ENCODE measurements around the gene PSG5.
"Not testable (repeated sequence)": the region's sequence is repeated elsewhere in the genome, so short reads cannot be mapped to it uniquely, and the experiment has no call there.

PSG5 gene

GRCh38 chr19:43186311-43186935 lies at the start of gene PSG5:
Gene PSG5 (minus strand): TSS chr19:43186536. CDS start chr19:43186405, 131 bp downstream.
- not testable (repeated sequence) for DNase-seq (ENCODE audit: low read depth in 2 of 2)

DNA sequence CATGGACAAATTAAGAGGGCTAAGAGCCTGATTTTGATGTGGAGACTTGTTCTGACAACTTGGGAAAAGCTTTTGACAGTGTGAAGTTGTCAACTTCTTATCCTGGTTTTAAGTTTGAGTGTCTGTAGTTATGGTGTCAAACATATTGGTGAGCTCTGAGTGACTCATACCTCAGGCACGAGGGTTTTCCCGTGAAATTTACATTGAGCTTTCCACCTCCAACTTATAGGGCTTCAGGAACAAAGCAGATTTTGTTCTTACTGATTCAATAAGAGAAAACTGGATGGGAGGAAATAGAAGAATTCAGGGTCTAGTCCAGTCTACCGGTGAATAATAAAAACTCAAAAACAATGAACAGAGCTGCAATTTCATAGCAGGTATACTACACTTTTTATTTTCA lies 49.4 kb upstream of the PSG5 start:
- not testable (repeated sequence) for DNase-seq (ENCODE audit: low read depth in 2 of 2)

- DNase-seq (ENCODE audit: low read depth in 2 of 2), result no peak
Measured at GRCh38 chr19:43229315-43229714, 43.0 kb upstream of the PSG5 start.

- not testable (repeated sequence) for DNase-seq (ENCODE audit: low read depth in 2 of 2)
Measured at GRCh38 chr19:43228730-43229129, 42.4 kb upstream of the PSG5 start.

DNA sequence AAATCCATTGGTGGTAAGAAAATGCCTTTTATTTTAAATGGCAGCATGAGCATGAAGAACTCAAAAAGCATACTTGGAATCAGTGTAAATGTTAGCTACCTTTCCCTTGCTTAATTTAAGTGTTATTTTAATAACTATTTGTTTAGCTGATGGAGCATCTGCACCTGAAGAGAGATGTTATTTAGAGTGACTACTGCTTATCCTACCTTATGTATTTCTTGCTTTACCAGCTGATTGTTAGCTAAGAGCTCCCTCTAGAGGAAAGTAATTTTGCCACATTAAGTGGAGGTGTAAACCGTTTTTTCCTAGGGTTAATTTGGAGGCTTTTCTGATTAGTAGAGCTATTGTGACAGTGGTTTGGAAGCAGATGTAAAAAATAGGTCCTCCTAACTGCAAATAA lies 40.6 kb upstream of the PSG5 start:
- not testable (repeated sequence) for DNase-seq (ENCODE audit: low read depth in 2 of 2)

- DNase-seq (ENCODE audit: low read depth in 2 of 2), result no peak
Measured at GRCh38 chr19:43224855-43225253, 38.5 kb upstream of the PSG5 start.

- DNase-seq (ENCODE audit: low read depth in 2 of 2), result not testable (repeated sequence)
Measured at GRCh38 chr19:43224201-43224854, 38.0 kb upstream of the PSG5 start.

GRCh38 chr19:43221891-43222290 lies 35.6 kb upstream of the PSG5 start:
- DNase-seq (ENCODE audit: low read depth in 2 of 2), result not testable (repeated sequence)

- DNase-seq (ENCODE audit: low read depth in 2 of 2), result not testable (repeated sequence)
Measured at GRCh38 chr19:43219136-43219535, 32.8 kb upstream of the PSG5 start.

- not testable (repeated sequence) for DNase-seq (ENCODE audit: low read depth in 2 of 2)
Measured at GRCh38 chr19:43215881-43216280, 29.5 kb upstream of the PSG5 start.

- no peak for DNase-seq (ENCODE audit: low read depth in 2 of 2)
Measured at GRCh38 chr19:43207991-43208390, 21.7 kb upstream of the PSG5 start.

DNA sequence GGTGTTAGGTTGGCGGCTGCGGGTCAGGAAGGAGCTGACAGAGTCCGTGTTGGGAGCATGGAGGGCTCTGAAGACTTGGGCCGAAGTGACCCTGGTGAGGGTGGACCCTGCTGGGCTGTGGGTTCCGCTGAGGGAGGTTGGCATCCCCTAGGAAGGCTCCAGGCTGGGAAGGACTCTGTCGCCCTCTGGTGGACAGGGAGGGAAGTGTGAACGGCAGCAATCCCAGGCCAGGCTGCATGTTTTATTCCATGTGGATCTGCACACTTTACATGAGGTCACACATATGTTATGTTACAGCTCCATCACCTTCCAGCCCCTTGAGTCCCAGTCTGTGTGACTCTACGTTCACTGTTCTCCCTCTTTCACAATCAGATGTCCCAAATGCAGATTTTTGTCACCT lies 20.8 kb upstream of the PSG5 start:
- DNase-seq (ENCODE audit: low read depth in 2 of 2), result not testable (repeated sequence)

DNA sequence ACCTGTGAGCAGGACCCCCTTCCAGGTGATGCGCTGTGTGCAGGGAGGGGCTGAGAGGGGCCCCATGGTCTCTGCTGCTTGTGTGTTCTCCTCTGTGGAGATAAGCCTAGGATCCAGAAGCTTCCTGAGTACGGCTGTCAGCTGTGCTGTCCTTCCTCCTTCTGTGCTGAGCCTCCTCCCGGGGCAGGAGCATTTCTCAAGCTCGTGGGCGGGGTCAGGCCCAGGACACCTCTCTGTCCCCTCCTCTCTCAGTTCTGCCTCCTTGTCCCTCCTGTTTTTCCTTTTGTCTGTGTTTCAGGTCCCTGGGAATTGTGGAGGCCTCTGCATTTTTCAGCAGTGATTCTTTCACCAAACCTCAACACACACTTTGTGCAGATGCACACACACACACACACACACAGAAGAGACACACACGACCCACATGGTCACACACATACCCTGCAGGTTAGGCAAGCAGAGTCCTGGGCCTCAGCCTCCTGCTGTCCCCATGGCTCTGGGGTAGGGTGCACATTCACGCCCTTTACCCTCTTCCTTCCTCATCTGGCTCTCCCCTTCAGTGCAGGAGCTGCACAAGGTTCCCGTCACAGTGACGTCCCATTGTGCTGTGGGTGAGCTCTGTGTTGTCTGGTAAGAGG lies 19.3 kb upstream of the PSG5 start, which contains the start of gene PSG4:
Gene PSG4, minus strand, starts transcription at position 168 of the 635 bp plus-strand sequence. Its CDS starts 102 bp downstream, at position 66.
- not testable (repeated sequence) for DNase-seq (ENCODE audit: low read depth in 2 of 2)

GRCh38 chr19:43203611-43204010 lies 17.3 kb upstream of the PSG5 start:
- not testable (repeated sequence) for DNase-seq (ENCODE audit: low read depth in 2 of 2)

GRCh38 chr19:43201891-43202290 lies 15.6 kb upstream of the PSG5 start:
- not testable (repeated sequence) for DNase-seq (ENCODE audit: low read depth in 2 of 2)

DNA sequence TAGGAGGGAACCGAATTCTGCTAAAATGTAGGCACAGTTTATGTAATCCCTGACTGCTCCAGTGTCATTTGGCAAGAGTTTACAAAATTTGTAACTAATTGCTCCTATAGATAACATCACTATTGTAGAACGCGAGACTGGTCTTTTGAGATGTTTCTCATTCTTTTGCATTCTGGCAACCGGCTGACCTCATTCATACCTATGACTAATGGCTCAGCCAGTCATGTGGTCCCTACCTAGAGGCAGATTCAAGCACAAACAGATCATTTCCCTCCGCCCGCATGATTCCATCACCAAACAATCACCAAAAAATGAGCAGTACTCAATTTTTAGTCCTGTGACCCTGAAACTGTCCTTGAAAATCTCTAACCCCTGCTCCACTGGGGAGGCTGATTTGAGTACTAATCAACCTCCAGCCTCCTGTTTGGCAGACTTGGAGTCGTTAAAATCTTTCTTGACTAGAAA lies 15.0 kb upstream of the PSG5 start:
- not testable (repeated sequence) for DNase-seq (ENCODE audit: low read depth in 2 of 2)

DNA sequence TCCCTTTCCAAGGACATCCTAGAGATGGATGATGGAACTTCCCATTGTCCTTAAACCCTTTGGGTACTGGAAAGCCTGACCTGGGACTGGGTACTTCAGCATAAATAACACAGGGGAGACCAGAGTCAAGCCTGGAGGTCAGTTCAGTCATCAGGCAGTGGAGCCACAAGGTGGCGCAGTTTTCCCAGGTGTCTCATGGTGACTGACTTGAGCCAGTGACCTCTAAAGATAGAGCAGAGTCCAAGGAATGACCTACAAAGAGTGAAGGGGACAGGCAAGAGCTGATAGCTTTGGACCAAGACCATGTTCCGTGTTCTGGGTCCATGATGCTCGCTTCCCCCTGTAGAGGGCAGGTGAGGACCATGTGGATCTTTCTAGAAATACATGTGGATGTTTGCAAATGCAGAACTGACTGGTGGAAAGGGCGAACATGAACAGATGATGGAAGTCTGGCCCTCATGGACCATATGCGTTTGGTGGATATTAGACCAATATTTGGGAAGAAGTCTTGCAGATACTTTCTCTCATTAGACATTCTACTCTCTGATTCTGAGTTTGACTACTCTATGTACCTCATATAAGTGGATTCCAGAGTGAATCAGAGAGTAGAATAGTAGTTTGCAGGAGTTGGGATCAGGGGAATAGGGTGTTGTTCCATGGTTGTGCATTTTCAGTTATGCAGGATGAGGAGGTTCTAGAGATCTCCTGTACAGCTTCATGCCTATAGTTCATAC lies 12.5 kb upstream of the PSG5 start:
- not testable (repeated sequence) for DNase-seq (ENCODE audit: low read depth in 2 of 2)

DNA sequence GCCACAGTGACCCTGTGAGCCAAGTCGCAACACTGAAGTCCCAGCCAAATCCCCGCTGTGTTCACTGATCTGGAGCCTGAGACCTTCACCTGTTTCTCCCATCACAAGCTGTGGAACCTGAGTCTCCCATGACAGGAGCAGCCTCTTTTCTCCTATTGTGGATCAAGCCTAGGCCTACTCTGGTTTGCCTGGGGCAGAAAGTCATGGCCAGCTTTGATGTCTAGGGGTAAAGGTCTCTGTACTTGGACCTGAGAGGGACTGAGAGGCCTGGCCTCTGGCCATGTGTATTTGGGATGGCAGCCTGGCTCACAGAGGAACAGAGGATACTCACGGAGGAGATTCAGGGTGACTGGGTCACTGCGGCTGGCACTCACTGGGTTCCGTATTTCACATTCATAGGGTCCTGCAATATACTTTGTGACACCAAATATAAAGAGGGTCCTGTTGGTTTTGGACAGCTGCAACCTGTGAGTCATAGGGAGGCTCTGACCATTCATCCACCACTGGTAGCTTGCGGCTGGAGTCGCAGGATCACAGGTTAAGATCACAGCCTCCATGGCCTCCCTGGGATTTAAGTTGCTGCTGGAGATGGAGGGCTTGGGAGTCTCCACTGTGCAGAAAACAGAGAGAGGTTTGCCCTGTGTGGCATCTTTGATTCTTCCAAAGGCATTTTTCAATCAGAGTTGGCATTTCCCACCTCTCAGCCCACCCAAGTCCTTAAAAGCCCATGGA lies 11.5 kb upstream of the PSG5 start:
- not testable (repeated sequence) for DNase-seq (ENCODE audit: low read depth in 2 of 2)

DNA sequence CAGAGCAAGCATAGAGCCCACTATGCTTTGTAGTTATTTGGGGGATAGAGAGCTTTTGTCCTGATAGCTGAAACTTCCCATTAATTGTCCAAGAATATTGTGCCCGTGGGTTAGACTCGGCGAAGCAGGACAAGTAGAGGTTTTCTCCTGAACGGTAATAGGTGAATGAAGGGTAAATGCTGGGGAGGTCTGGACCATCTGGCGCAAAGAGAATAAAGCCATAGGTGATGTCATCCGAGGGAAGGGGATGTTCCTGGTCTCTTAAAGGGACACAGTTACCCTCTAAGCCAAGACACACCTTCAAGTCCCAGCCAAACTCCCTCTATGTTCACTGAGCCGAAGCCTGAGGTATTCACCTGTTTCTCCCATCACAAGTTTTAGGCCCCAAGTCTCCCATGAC lies 8.1 kb upstream of the PSG5 start:
- not testable (repeated sequence) for DNase-seq (ENCODE audit: low read depth in 2 of 2)

GRCh38 chr19:43192381-43193155 lies 6.2 kb upstream of the PSG5 start:
- DNase-seq (ENCODE audit: low read depth in 2 of 2), result not testable (repeated sequence)
